MM.1S (cell line): ENCODE results near the gene INSC.

Source experiments
- CTCF ChIP-seq: fragments of 300-600 bp; sonication (generic); IDR thresholded peaks from 2 replicates; pipeline ENCODE4 v1.5.1; 2016; ENCODE audit warnings: antibody characterized with exemption, low read length, mixed read lengths
- EZH2 ChIP-seq: fragments of 300-600 bp; sonication (generic); optimal IDR thresholded peaks from 2 replicates; pipeline ENCODE3; 2017; ENCODE audit warnings: low read depth, mild to moderate bottlenecking, antibody characterized with exemption, low read length, mixed read lengths
- EZH2phosphoT487 ChIP-seq: fragments of 300-600 bp; sonication (generic); IDR thresholded peaks from 2 replicates; pipeline ENCODE4 v1.6.1; 2018; ENCODE audit warnings: antibody characterized with exemption, low read length

DNA sequence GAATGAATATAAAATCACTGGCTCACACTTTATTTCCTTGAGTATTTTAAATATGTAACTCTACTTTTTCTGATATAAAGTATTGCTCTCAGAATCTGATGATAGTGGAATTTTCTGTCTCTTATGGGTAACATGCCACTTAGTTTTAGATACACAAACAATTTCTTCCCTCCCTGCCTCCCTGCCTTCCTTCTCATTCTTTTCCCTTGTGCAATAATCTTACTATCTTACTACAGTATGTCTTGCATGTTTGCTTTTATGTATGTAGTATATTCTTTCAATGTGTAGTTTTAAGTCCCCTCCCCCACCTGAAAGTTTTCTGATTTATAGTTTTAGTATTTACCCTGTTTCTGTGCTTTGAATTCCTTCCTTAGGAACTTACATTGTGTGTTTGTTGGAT, 48.4 kb downstream of the INSC start:
- TF ChIP-seq CTCF: no peak
- no peak for TF ChIP-seq EZH2phosphoT487
- TF ChIP-seq EZH2: no peak
